ENCODE measurements around the gene LHX5.
"Not testable (repeated sequence)": the region's sequence is repeated elsewhere in the genome, so short reads cannot be mapped to it uniquely, and the experiment has no call there.

LHX5 gene

GRCh38 chr12:113500306-113500675 lies 28.6 kb upstream of the LHX5 start:
- FAIRE-seq, result no peak
- DNase-seq (ENCODE audit: insufficient read length, low spot score), result no peak
- TF ChIP-seq PAX5 (IDR thresholded peaks at IDR 0.05; ENCODE audit: insufficient read depth, low read length, severe bottlenecking) (no peak), POLR2AphosphoS5 (IDR thresholded peaks at IDR 0.05; ENCODE audit: low read depth, low read length) (no peak), SPI1 (IDR thresholded peaks at IDR 0.05; ENCODE audit: low read depth, low read length) (no peak), POLR2A (IDR thresholded peaks at IDR 0.05; ENCODE audit: low read depth, low read length) (no peak), POU2F2 (IDR thresholded peaks at IDR 0.05; ENCODE audit: low read depth, low read length) (no peak), TAF1 (IDR thresholded peaks at IDR 0.05; ENCODE audit: low read depth, low read length) (no peak)

GRCh38 chr12:113498490-113498889 lies 26.8 kb upstream of the LHX5 start:
- DNase-seq (ENCODE audit: insufficient read length, low spot score), result no peak
- FAIRE-seq, result no peak
- TF ChIP-seq POU2F2 (IDR thresholded peaks at IDR 0.05; ENCODE audit: low read depth, low read length) (no peak), POLR2A (IDR thresholded peaks at IDR 0.05; ENCODE audit: low read depth, low read length) (no peak), SPI1 (IDR thresholded peaks at IDR 0.05; ENCODE audit: low read depth, low read length) (no peak), POLR2AphosphoS5 (IDR thresholded peaks at IDR 0.05; ENCODE audit: low read depth, low read length) (no peak), TAF1 (IDR thresholded peaks at IDR 0.05; ENCODE audit: low read depth, low read length) (no peak), PAX5 (IDR thresholded peaks at IDR 0.05; ENCODE audit: insufficient read depth, low read length, severe bottlenecking) (no peak)

- FAIRE-seq, result no peak
- no peak for DNase-seq (ENCODE audit: insufficient read length, low spot score)
- no peak for TF ChIP-seq POLR2AphosphoS5 (IDR thresholded peaks at IDR 0.05; ENCODE audit: low read depth, low read length)
- TF ChIP-seq PAX5 (IDR thresholded peaks at IDR 0.05; ENCODE audit: insufficient read depth, low read length, severe bottlenecking), result no peak
- TF ChIP-seq TAF1 (IDR thresholded peaks at IDR 0.05; ENCODE audit: low read depth, low read length), result no peak
- no peak for TF ChIP-seq SPI1 (IDR thresholded peaks at IDR 0.05; ENCODE audit: low read depth, low read length)
- no peak for TF ChIP-seq POLR2A (IDR thresholded peaks at IDR 0.05; ENCODE audit: low read depth, low read length)
- no peak for TF ChIP-seq POU2F2 (IDR thresholded peaks at IDR 0.05; ENCODE audit: low read depth, low read length)
Measured at GRCh38 chr12:113497693-113498092, 26.0 kb upstream of the LHX5 start.

GRCh38 chr12:113495941-113496340 lies 24.3 kb upstream of the LHX5 start:
- not testable (repeated sequence) for FAIRE-seq; DNase-seq (ENCODE audit: insufficient read length, low spot score)

GRCh38 chr12:113488322-113488721 lies 16.7 kb upstream of the LHX5 start:
- FAIRE-seq, result no peak
- no peak for DNase-seq (ENCODE audit: insufficient read length, low spot score)
- TF ChIP-seq SPI1 (IDR thresholded peaks at IDR 0.05; ENCODE audit: low read depth, low read length), result no peak
- TF ChIP-seq POLR2A (IDR thresholded peaks at IDR 0.05; ENCODE audit: low read depth, low read length), result no peak

GRCh38 chr12:113486722-113487121 lies 15.1 kb upstream of the LHX5 start:
- FAIRE-seq (no peak), DNase-seq (ENCODE audit: insufficient read length, low spot score) (no peak)
- no peak for TF ChIP-seq SPI1 (IDR thresholded peaks at IDR 0.05; ENCODE audit: low read depth, low read length)
- TF ChIP-seq TAF1 (IDR thresholded peaks at IDR 0.05; ENCODE audit: low read depth, low read length), result no peak
- no peak for TF ChIP-seq PAX5 (IDR thresholded peaks at IDR 0.05; ENCODE audit: insufficient read depth, low read length, severe bottlenecking)
- no peak for TF ChIP-seq POLR2AphosphoS5 (IDR thresholded peaks at IDR 0.05; ENCODE audit: low read depth, low read length)

- TF ChIP-seq POLR2A (IDR thresholded peaks at IDR 0.05; ENCODE audit: low read depth, low read length), result no peak
- no peak for TF ChIP-seq POU2F2 (IDR thresholded peaks at IDR 0.05; ENCODE audit: low read depth, low read length)
- TF ChIP-seq POLR2AphosphoS5 (IDR thresholded peaks at IDR 0.05; ENCODE audit: low read depth, low read length), result no peak
- TF ChIP-seq TAF1 (IDR thresholded peaks at IDR 0.05; ENCODE audit: low read depth, low read length), result no peak
- no peak for TF ChIP-seq PAX5 (IDR thresholded peaks at IDR 0.05; ENCODE audit: insufficient read depth, low read length, severe bottlenecking)
- no peak for TF ChIP-seq SPI1 (IDR thresholded peaks at IDR 0.05; ENCODE audit: low read depth, low read length)
- no peak for FAIRE-seq
Measured at GRCh38 chr12:113485330-113485729, 13.7 kb upstream of the LHX5 start.

GRCh38 chr12:113482334-113482733 lies 10.7 kb upstream of the LHX5 start:
- DNase-seq (ENCODE audit: insufficient read length, low spot score), result no peak

More at GRCh38 chr12:113485330-113485729, 13.7 kb upstream of the LHX5 start:
- no peak for DNase-seq (ENCODE audit: insufficient read length, low spot score)

GRCh38 chr12:113480336-113480971 lies 8.8 kb upstream of the LHX5 start:
- DNase-seq (ENCODE audit: insufficient read length, low spot score), result no peak
- TF ChIP-seq TAF1 (IDR thresholded peaks at IDR 0.05; ENCODE audit: low read depth, low read length) (no peak), POLR2AphosphoS5 (IDR thresholded peaks at IDR 0.05; ENCODE audit: low read depth, low read length) (no peak)
- FAIRE-seq, result no peak

More at GRCh38 chr12:113482334-113482733, 10.7 kb upstream of the LHX5 start:
- FAIRE-seq, result no peak
- TF ChIP-seq PAX5 (IDR thresholded peaks at IDR 0.05; ENCODE audit: insufficient read depth, low read length, severe bottlenecking) (no peak), POU2F2 (IDR thresholded peaks at IDR 0.05; ENCODE audit: low read depth, low read length) (no peak), POLR2A (IDR thresholded peaks at IDR 0.05; ENCODE audit: low read depth, low read length) (no peak), SPI1 (IDR thresholded peaks at IDR 0.05; ENCODE audit: low read depth, low read length) (no peak), POLR2AphosphoS5 (IDR thresholded peaks at IDR 0.05; ENCODE audit: low read depth, low read length) (no peak), TAF1 (IDR thresholded peaks at IDR 0.05; ENCODE audit: low read depth, low read length) (no peak)

- no peak for TF ChIP-seq POLR2AphosphoS5 (IDR thresholded peaks at IDR 0.05; ENCODE audit: low read depth, low read length)
- no peak for TF ChIP-seq PAX5 (IDR thresholded peaks at IDR 0.05; ENCODE audit: insufficient read depth, low read length, severe bottlenecking)
- TF ChIP-seq TAF1 (IDR thresholded peaks at IDR 0.05; ENCODE audit: low read depth, low read length), result no peak
- TF ChIP-seq POU2F2 (IDR thresholded peaks at IDR 0.05; ENCODE audit: low read depth, low read length), result no peak
- no peak for TF ChIP-seq SPI1 (IDR thresholded peaks at IDR 0.05; ENCODE audit: low read depth, low read length)
- TF ChIP-seq POLR2A (IDR thresholded peaks at IDR 0.05; ENCODE audit: low read depth, low read length), result no peak
- DNase-seq (ENCODE audit: insufficient read length, low spot score) (peak; percentile 51), FAIRE-seq (no peak)
Measured at GRCh38 chr12:113479590-113480335, 8.1 kb upstream of the LHX5 start.

Data from GM12891 (cell line).